GM12864 (cell line): Measurements from ENCODE around the gene GGA1.

Source experiments
- DNase-seq: peaks from one replicate; pipeline ENCODE4 v3.0.0-alpha.2; 2011; ENCODE audit warnings: low read depth
- H3K4me3 ChIP-seq: 2 replicates; pipeline ENCODE4 v1.5.1; 2011; ENCODE audit warnings: mild to moderate bottlenecking, low read depth, low read length, control low read depth
- CTCF ChIP-seq: IDR thresholded peaks from 2 replicates; pipeline ENCODE4 v1.5.1; 2011; ENCODE audit warnings: low read depth, mild to moderate bottlenecking, moderate library complexity, low read length, control low read depth, inconsistent platforms; ENCODE audit errors: missing control alignments

The GGA1 gene

DNA sequence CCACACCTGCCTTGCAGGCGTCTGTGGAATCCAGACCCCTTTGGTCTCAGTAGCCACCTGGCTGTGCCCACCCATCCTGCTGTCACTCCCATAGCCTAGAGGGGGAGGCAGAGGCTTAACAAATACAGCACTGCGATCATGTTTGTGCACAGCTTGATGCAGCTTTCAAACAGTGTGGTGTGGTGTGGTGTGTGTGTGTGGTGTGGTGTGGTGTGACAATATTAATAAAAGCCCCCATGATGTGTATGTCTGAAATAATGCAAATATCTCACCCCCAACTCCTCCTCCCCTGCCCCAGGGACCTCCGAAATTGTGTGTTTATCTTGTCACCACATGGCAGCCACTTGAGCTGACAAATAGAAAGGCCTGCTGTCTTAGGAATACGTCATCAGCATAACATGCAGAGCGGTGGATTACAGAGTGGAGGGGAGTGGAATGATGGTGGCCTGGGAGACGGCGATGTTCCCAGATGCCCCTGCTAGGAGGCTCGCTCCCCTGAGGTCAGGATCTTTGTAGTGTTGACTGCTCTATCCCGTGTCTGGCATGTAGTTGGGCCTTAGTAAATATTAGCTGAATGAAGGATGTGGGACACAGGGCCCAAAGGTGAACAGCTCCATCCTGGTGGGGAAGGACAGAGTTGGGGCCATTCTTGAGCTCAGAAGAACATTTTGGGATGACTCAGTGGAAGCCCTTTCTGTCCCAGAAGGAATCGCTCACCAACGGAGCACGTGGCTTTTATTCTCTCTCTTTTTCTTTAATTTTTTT is 52.7 kb downstream of the GGA1 start:
- no peak for DNase-seq
- TF ChIP-seq CTCF: peak; percentile 59
- peak overlapping the region; percentile 97 for H3K4me3 ChIP-seq

GRCh38 chr22:37662039-37662438 is 53.4 kb downstream of the GGA1 start:
- no peak for DNase-seq
- no peak overlapping the region for H3K4me3 ChIP-seq

DNA sequence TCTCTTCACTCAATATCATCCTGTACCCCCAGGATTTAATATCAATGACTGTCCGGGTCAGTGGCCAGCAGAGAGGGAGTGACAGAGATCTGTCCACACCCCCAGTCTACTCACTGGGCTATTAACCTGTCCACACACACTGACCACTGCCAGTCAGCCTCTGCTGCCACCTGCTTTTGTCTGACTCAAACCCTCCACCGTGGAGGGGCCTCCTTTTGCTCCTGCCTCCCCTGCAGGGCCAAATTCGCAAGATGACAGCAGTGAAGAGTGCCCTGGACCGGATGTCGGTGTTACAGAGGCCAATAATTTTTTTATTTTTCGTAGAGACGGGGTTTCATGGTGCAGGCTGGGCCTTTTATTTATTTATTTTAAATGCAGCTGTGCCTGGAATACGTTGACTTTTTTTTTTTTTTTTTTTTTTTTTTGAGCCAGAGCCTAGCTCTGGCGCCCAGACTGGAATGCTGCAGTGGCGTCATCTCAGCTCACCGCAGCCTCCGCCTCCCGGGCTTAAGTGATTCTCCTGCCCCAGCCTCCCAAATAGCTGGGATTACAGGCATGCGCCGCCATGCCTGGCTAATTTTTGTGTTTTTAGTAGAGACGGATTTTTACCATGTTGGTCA is 55.0 kb downstream of the GGA1 start:
- TF ChIP-seq CTCF: no peak
- H3K4me3 ChIP-seq: no peak overlapping the region
- DNase-seq: no peak

More at GRCh38 chr22:37662039-37662438, 53.4 kb downstream of the GGA1 start:
- no peak for TF ChIP-seq CTCF

- DNase-seq: no peak
- TF ChIP-seq CTCF: no peak
- H3K4me3 ChIP-seq: no peak overlapping the region
These were observed 55.8 kb downstream of the GGA1 start for GRCh38 chr22:37664249-37665101.

DNA sequence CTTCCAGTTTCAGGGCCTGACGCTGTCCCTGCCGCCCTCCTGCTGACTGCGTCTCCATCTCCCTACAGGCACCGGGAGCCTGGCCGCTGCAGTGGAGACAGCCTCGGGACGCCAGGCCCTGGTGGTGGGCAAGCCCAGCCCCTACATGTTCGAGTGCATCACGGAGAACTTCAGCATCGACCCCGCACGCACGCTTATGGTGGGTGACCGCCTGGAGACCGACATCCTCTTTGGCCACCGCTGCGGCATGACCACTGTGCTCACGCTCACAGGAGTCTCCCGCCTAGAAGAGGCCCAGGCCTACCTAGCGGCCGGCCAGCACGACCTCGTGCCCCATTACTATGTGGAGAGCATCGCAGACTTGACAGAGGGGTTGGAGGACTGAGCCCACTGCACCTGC is 56.9 kb downstream of the GGA1 start:
- no peak overlapping the region for H3K4me3 ChIP-seq
- no peak for TF ChIP-seq CTCF
- DNase-seq: no peak

DNA sequence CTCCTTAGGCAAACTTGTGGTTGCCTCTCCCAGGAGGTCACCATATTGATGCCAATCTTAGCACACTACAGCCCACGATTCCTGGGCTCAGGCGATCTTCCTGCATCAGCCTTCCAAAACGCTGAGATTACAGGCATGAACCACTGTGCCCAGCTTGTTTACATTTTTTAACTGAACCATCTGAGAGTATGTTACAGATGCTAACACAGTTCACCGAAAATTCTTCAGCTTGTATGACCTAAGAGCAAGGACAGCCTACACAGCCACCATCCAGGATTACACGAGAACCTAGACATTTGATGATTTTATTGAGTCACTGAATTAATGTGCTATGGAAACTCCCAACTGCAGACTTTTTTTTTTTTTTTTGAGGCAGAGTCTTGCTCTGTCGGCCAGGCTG is 61.0 kb downstream of the GGA1 start:
- no peak for TF ChIP-seq CTCF
- no peak for DNase-seq
- no peak overlapping the region for H3K4me3 ChIP-seq
